Natural killer cell (primary cell): ENCODE measurements around the gene INAVA. TPM values are rescaled to one million over a fixed set of nuclear protein-coding genes. Genes with fewer than 3 reads are reported as not detected.
A peak's percentile ranks its signal among the peaks of the same experiment; 100 is the strongest.

Experiments
- ATAC-seq, 3 donors: fragments of 150-1000 bp in 2 of 3; fragments of 200-7000 bp in 1 of 3; cut with Tn5 transposase; 1 replicate in 1 of 3; 2 replicates in 2 of 3; pipeline ENCODE4 v1.10.0; 2021; ENCODE audit warnings: mild to moderate bottlenecking in 2 of 3, moderate library complexity in 2 of 3
- DNase-seq, 2 donors: peaks; one replicate each; pipeline versions ENCODE4 v3.0.0 to v3.0.0-alpha.2; 2013 to 2021; ENCODE audit warnings: mixed read lengths in 1 of 2
- H3K27ac ChIP-seq: one replicate; pipeline ENCODE4 v1.5.1; 2013; ENCODE audit warnings: mild to moderate bottlenecking, low read length
- H3K27me3 ChIP-seq: one replicate; pipeline ENCODE4 v1.6.1; 2013; ENCODE audit warnings: low read length; ENCODE audit not compliant: control insufficient read depth, insufficient read depth
- H3K36me3 ChIP-seq: one replicate; pipeline ENCODE4 v1.6.1; 2013; ENCODE audit warnings: low read length; ENCODE audit not compliant: control insufficient read depth, insufficient read depth
- H3K4me1 ChIP-seq: one replicate; pipeline ENCODE4 v1.6.1; 2013; ENCODE audit warnings: low read length; ENCODE audit not compliant: control insufficient read depth, insufficient read depth
- H3K4me3 ChIP-seq: one replicate; pipeline ENCODE4 v1.5.1; 2013; ENCODE audit warnings: low read length
- H3K9me3 ChIP-seq: one replicate; pipeline ENCODE4 v1.6.1; 2013; ENCODE audit warnings: low read length; ENCODE audit not compliant: control insufficient read depth, insufficient read depth
- H3K27ac Mint-ChIP-seq, 2 donors: one replicate each; pipeline ENCODE4 v1.8.0; 2022; ENCODE audit warnings: mild to moderate bottlenecking in 2 of 2, mixed read lengths in 2 of 2, moderate library complexity in 1 of 2
- H3K27me3 Mint-ChIP-seq, 2 donors: one replicate each; pipeline ENCODE4 v1.8.0; 2022; ENCODE audit warnings: low read depth in 2 of 2, mixed read lengths in 2 of 2
- H3K36me3 Mint-ChIP-seq: one replicate; pipeline ENCODE4 v1.8.0; 2022; ENCODE audit warnings: mixed read lengths
- H3K4me1 Mint-ChIP-seq, 2 donors: one replicate each; pipeline ENCODE4 v1.8.0; 2022; ENCODE audit warnings: mixed read lengths in 2 of 2
- H3K4me3 Mint-ChIP-seq: one replicate; pipeline ENCODE4 v1.8.0; 2022; ENCODE audit warnings: mild to moderate bottlenecking, moderate library complexity, mixed read lengths
- H3K9me3 Mint-ChIP-seq, 2 donors: one replicate each; pipeline ENCODE4 v1.8.0; 2022; ENCODE audit warnings: mixed read lengths in 2 of 2
- CTCF ChIP-seq: fragments of 200-600 bp; IDR thresholded peaks from one replicate; pipeline ENCODE4 v1.8.0; 2022; ENCODE audit warnings: antibody characterized with exemption
- WGBS: methylation state at CpG from one replicate; pipeline ENCODE4 v1.1.7; 2013; ENCODE audit warnings: missing lambda C conversion rate; ENCODE audit not compliant: insufficient coverage; 5-methylcytosine and 5-hydroxymethylcytosine counted together
- intact Hi-C: fragments of 100-400 bp; cut with micrococcal nuclease; formaldehyde crosslinking; loops from one replicate; pipeline ENCODE4 v1.14.2; 2022
- total RNA-seq, 4 donors: library from RNA; stranded (reverse); fragments of 120-200 nt in 1 of 4; gene quantifications; one replicate each; pipeline versions ENCODE4 v1.2.3 to v1.2.4, GENCODE V29; 2013 to 2022

Gene INAVA
- total RNA-seq, 3 donors from 2014 or later (not counting 1 experiment from before 2014, with no cell fraction given), result 0.13 to 0.18 TPM; not detected in 1

GRCh38 chr1:200947059-200947566 lies 52.4 kb downstream of the INAVA start:
- no peak for ATAC-seq
- WGBS, result 90% methylated on average over 2 of the region's 3 CpGs
- Mint-ChIP-seq H3K4me3 (no peak overlapping the region), H3K36me3 (peaks cover 5% of the 10 kb centered on the region), H3K4me1 (no peaks in the 10 kb centered on the region), H3K27ac (no peak overlapping the region), H3K27me3 (peaks cover under 1 to 8% of the 10 kb centered on the region in 2 donors), H3K9me3 (peaks cover 0 to 3% of the 10 kb centered on the region in 2 donors)
- no peak overlapping the region for H3K4me3 ChIP-seq
- no peak for TF ChIP-seq CTCF
- DNase-seq, result no peak
- intact Hi-C loops, result no loop called here
- H3K4me1 ChIP-seq, result no peaks in the 10 kb centered on the region
- no peaks in the 10 kb centered on the region for H3K27me3 ChIP-seq
- no peaks in the 10 kb centered on the region for H3K9me3 ChIP-seq
- H3K36me3 ChIP-seq, result no peaks in the 10 kb centered on the region
- H3K27ac ChIP-seq, result no peak overlapping the region

GRCh38 chr1:200949626-200950025 lies 54.9 kb downstream of the INAVA start:
- WGBS, result 92% methylated on average over 8 of the region's 8 CpGs
- Histone ChIP-seq H3K4me3 (no peak overlapping the region), H3K9me3 (no peaks in the 10 kb centered on the region), H3K27me3 (no peaks in the 10 kb centered on the region), H3K4me1 (no peaks in the 10 kb centered on the region), H3K36me3 (no peaks in the 10 kb centered on the region), H3K27ac (no peak overlapping the region)
- DNase-seq, result no peak
- Mint-ChIP-seq H3K27ac (no peak overlapping the region), H3K27me3 (peaks cover 4 to 5% of the 10 kb centered on the region in 2 donors), H3K4me1 (no peaks in the 10 kb centered on the region), H3K9me3 (no peaks in the 10 kb centered on the region), H3K4me3 (no peak overlapping the region), H3K36me3 (peaks cover 5% of the 10 kb centered on the region)
- intact Hi-C loops, result no loop called here
- no peak for TF ChIP-seq CTCF
- peak in 1 of 3 donors; percentile 17 for ATAC-seq

- DNase-seq, result no peak
- Mint-ChIP-seq H3K4me1 (no peaks in the 10 kb centered on the region), H3K4me3 (no peak overlapping the region), H3K27me3 (peaks cover 3 to 5% of the 10 kb centered on the region in 2 donors), H3K36me3 (peaks cover 5% of the 10 kb centered on the region), H3K9me3 (no peaks in the 10 kb centered on the region), H3K27ac (no peak overlapping the region)
- Histone ChIP-seq H3K27ac (no peak overlapping the region), H3K4me3 (no peak overlapping the region), H3K4me1 (no peaks in the 10 kb centered on the region), H3K9me3 (no peaks in the 10 kb centered on the region), H3K36me3 (no peaks in the 10 kb centered on the region), H3K27me3 (no peaks in the 10 kb centered on the region)
- intact Hi-C loops, result no loop called here
- TF ChIP-seq CTCF, result no peak
- WGBS, result 96% methylated on average over 2 of the region's 2 CpGs
- no peak for ATAC-seq
Observed at GRCh38 chr1:200951016-200951415, 56.3 kb downstream of the INAVA start.

- Mint-ChIP-seq H3K4me1 (no peaks in the 10 kb centered on the region), H3K9me3 (no peaks in the 10 kb centered on the region)
- H3K36me3 ChIP-seq, result no peaks in the 10 kb centered on the region
Observed at GRCh38 chr1:200954434-200954833, 59.7 kb downstream of the INAVA start.

More at GRCh38 chr1:200954434-200954833, 59.7 kb downstream of the INAVA start:
- Histone ChIP-seq H3K27me3 (no peaks in the 10 kb centered on the region), H3K27ac (no peak overlapping the region), H3K9me3 (no peaks in the 10 kb centered on the region), H3K4me3 (no peak overlapping the region), H3K4me1 (no peaks in the 10 kb centered on the region)
- H3K4me3 Mint-ChIP-seq, result no peak overlapping the region
- H3K27ac Mint-ChIP-seq, result no peak overlapping the region
- H3K27me3 Mint-ChIP-seq, result peaks cover 3 to 5% of the 10 kb centered on the region in 2 donors
- WGBS, result 81% methylated on average over 3 of the region's 3 CpGs
- DNase-seq, result no peak
- intact Hi-C loops, result no loop called here
- TF ChIP-seq CTCF, result no peak
- no peak for ATAC-seq
- H3K36me3 Mint-ChIP-seq, result no peaks in the 10 kb centered on the region
